Activated T-helper 17 cell treated with anti-CD3 and anti-CD28 coated beads, Interleukin-2, amount 50 U/mL, for 72 hours (primary cell): ENCODE data around the gene ANGPTL2. TPM values are rescaled to one million over a fixed set of nuclear protein-coding genes. Genes with fewer than 3 reads are reported as not detected.

Experiments used
- ATAC-seq: fragments of 150-1000 bp; cut with Tn5 transposase; replicated peaks from 2 replicates; pipeline ENCODE4 v1.10.0; 2021; ENCODE audit warnings: mild to moderate bottlenecking, moderate library complexity
- H3K27ac Mint-ChIP-seq: one replicate; pipeline ENCODE4 v1.8.0; 2022; ENCODE audit warnings: mixed read lengths
- H3K27me3 Mint-ChIP-seq: one replicate; pipeline ENCODE4 v1.8.0; 2022; ENCODE audit warnings: mixed read lengths
- H3K36me3 Mint-ChIP-seq: one replicate; pipeline ENCODE4 v1.8.0; 2022; ENCODE audit warnings: low read depth, mild to moderate bottlenecking, mixed read lengths
- H3K4me1 Mint-ChIP-seq: one replicate; pipeline ENCODE4 v1.8.0; 2022; ENCODE audit warnings: mixed read lengths
- H3K4me3 Mint-ChIP-seq: one replicate; pipeline ENCODE4 v1.8.0; 2022; ENCODE audit warnings: mild to moderate bottlenecking, mixed read lengths
- H3K9me3 Mint-ChIP-seq: one replicate; pipeline ENCODE4 v1.8.0; 2022; ENCODE audit warnings: mixed read lengths
- total RNA-seq, 2 donors: library from RNA; stranded (reverse); gene quantifications; one replicate each; pipeline ENCODE4 v1.2.3, GENCODE V29; 2022

The ANGPTL2 gene
- total RNA-seq, 2 donors from 2014 or later = not detected

GRCh38 chr9:127038531-127038930 lies 83.9 kb downstream of the ANGPTL2 start:
- Mint-ChIP-seq H3K36me3 (no peaks in the 10 kb centered on the region), H3K4me1 (no peaks in the 10 kb centered on the region), H3K27me3 (no peaks in the 10 kb centered on the region), H3K9me3 (no peaks in the 10 kb centered on the region), H3K27ac (no peak overlapping the region), H3K4me3 (no peak overlapping the region)
- ATAC-seq = no peak

Other genes with a start within 250 kb of the ANGPTL2 start
- 1 to 10 TPM; 2.3 to 3.4 TPM for gene RALGPS1, start 207.9 kb downstream of the ANGPTL2 start, total RNA-seq
- gene GARNL3, start 142.1 kb upstream of the ANGPTL2 start, total RNA-seq = 1 to 10 TPM; 2.8 to 5.1 TPM